AG04450 (cell line): ENCODE data around the gene CDHR5. TPM values are rescaled to one million over a fixed set of nuclear protein-coding genes. Genes with fewer than 3 reads are reported as not detected.

ENCODE experiments used
- CTCF ChIA-PET: fragments of 300-600, 350-600 bp; formaldehyde crosslinking; extraction: SDS; loops from one replicate; lab custom pipeline; 2022; ENCODE audit warnings: antibody characterized with exemption, inconsistent platforms; lab: Charles Lee
- POLR2A ChIA-PET: fragments of 350-600 bp; formaldehyde crosslinking; extraction: SDS; loops from one replicate; lab custom pipeline; 2021; ENCODE audit warnings: antibody characterized with exemption, inconsistent platforms; lab: Yijun Ruan, JAX
- DNase-seq: peaks from one replicate; pipeline ENCODE4 v3.0.0-alpha.2; 2011; ENCODE audit warnings: low read depth, low spot score
- H3K27ac ChIP-seq: one replicate; pipeline ENCODE4 v1.5.1; 2012; ENCODE audit warnings: low read depth, low read length, control low read depth
- H3K27me3 ChIP-seq: one replicate; pipeline ENCODE4 v1.6.0; 2012; ENCODE audit warnings: low read length; ENCODE audit not compliant: control insufficient read depth, insufficient read depth
- H3K4me3 ChIP-seq: 2 replicates; pipeline ENCODE4 v1.5.1; 2011; ENCODE audit warnings: mild to moderate bottlenecking, low read depth, low read length, control low read depth
- H3K9me3 ChIP-seq: 2 replicates; pipeline ENCODE4 v1.5.1; 2012; ENCODE audit warnings: low read length; ENCODE audit not compliant: control insufficient read depth, insufficient read depth
- polyA plus RNA-seq: library from polyadenylated mRNA; depleted of rRNA; stranded (reverse); fragments of >200 nt; gene quantifications from 2 replicates; pipeline ENCODE4 v1.2.3, GENCODE V29; 2011
- TF ChIP-seq, protein P1 (sequence below): IDR thresholded peaks from 2 replicates; pipeline ENCODE4 v1.5.1; 2011; ENCODE audit warnings: low read depth, low read length, control low read depth, inconsistent platforms

Gene CDHR5
- polyA plus RNA-seq, 1 experiment = not detected

DNA sequence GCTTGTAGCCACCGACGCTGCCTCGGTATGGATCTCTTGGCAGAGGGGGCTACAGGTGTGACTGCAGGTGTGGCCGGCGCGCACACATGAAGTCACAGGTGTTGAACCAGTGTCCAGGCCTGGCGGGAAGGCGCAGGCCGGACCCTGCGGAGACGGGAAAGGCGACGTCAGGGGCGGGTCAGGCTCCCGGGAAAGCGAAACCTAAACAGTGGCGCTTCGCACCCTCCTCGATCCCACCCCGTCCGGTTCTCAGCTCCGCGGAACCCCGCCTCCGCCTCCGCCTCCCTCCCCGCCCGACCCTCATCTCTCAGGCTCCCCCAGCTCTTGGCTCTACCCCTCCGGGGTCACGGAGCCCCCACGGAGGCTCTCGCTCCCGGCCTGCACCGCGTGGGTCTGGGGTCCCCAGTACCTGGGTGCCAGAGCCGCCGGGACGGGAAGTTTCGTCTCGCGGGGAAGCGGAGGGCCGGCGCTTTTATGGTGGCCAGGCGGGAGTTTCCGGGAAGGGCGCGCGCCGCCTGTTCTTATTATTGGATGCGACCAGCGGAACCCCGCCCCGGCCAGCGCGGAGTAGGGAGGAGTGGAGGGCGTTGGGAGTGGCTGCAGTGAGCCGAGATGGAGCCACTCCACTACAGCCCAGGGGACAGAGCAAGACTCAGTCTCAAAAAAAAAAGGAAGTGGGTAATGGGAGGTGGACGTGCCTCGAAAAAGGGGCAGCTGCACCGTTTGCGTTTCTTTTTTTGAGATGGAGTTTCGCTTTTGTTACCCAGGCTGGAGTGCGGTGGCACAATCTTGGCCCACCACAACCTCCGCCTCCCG is 9.0 kb downstream of the CDHR5 start, which contains the start of gene IRF7:
Gene IRF7, minus strand, starts transcription at position 447 of the 816 bp plus-strand sequence. CDS start 586 bp downstream, outside the sequence.
- TF ChIP-seq, protein P1, sequence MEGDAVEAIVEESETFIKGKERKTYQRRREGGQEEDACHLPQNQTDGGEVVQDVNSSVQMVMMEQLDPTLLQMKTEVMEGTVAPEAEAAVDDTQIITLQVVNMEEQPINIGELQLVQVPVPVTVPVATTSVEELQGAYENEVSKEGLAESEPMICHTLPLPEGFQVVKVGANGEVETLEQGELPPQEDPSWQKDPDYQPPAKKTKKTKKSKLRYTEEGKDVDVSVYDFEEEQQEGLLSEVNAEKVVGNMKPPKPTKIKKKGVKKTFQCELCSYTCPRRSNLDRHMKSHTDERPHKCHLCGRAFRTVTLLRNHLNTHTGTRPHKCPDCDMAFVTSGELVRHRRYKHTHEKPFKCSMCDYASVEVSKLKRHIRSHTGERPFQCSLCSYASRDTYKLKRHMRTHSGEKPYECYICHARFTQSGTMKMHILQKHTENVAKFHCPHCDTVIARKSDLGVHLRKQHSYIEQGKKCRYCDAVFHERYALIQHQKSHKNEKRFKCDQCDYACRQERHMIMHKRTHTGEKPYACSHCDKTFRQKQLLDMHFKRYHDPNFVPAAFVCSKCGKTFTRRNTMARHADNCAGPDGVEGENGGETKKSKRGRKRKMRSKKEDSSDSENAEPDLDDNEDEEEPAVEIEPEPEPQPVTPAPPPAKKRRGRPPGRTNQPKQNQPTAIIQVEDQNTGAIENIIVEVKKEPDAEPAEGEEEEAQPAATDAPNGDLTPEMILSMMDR = no peak
- peak within 1 kb of the TSS; percentile 75 for H3K4me3 ChIP-seq
- ChIA-PET POLR2A (interaction anchor here (1.0 to 1.1 kb wide), 2 partner anchors 8 to 78 kb away, joined by 3 read pairs; no protein-coding TSS in a partner anchor), CTCF (no interaction called here)
- peak; percentile 59 for DNase-seq
- H3K27ac ChIP-seq = peak within 1 kb of the TSS; percentile 83
- H3K9me3 ChIP-seq = no peaks in the 10 kb centered on the region; the same call in 1 of the 2 replicates
- H3K27me3 ChIP-seq = no peaks in the 10 kb centered on the region

DNA sequence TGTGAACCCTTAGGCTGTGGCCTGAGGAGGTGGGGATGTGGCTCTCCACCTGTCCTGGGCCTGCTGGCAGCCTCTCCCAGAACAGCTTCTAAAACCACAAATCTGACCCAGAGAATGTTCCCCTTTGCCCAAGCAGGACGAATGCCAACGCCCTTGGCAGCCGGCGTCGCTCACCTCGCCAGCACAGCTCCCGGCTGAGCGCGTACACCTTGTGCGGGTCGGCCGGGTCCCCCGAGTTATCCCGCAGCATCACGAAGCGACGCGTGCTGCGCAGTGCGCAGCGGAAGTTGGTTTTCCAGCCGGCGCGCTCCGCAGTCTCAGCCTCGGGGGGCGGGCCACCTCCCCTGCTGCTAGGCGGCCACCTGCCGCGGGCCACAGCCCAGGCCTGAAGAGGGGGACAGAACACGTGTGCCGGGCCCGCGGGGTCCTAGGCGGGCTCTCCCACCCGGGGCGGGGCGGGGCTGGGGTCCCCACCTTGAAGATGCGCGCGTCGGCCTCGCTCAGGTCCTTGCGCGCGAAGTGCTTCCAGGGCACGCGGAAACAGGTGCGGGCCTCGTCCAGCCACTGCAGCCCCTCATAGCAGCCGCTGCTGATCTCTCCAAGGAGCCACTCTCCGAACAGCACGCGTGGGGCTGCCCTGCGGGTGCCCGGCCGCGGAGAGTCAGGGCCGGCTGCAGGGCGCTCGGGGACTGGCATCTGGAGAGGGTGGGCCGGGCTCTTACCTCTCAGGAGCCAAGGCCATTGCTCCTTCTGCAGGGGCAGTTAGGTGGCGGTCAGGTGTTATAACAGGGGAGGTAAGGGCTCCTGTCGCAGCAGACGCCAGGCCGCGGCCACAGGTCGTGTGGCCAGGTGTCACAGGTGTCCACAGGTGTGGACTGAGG is 9.9 kb downstream of the CDHR5 start:
- TF ChIP-seq, protein P1 = no peak
- DNase-seq = no peak
- peak overlapping the region; percentile 83 for H3K27ac ChIP-seq
- H3K9me3 ChIP-seq = no peaks in the 10 kb centered on the region; the same call in 1 of the 2 replicates
- CTCF ChIA-PET = no interaction called here
- POLR2A ChIA-PET = interaction anchor here (0.7 to 1.1 kb wide), 3 partner anchors 9 to 79 kb away, joined by 3 to 4 read pairs (median 3); no protein-coding TSS in a partner anchor
- H3K4me3 ChIP-seq = peak overlapping the region; percentile 75
- H3K27me3 ChIP-seq = no peaks in the 10 kb centered on the region

DNA sequence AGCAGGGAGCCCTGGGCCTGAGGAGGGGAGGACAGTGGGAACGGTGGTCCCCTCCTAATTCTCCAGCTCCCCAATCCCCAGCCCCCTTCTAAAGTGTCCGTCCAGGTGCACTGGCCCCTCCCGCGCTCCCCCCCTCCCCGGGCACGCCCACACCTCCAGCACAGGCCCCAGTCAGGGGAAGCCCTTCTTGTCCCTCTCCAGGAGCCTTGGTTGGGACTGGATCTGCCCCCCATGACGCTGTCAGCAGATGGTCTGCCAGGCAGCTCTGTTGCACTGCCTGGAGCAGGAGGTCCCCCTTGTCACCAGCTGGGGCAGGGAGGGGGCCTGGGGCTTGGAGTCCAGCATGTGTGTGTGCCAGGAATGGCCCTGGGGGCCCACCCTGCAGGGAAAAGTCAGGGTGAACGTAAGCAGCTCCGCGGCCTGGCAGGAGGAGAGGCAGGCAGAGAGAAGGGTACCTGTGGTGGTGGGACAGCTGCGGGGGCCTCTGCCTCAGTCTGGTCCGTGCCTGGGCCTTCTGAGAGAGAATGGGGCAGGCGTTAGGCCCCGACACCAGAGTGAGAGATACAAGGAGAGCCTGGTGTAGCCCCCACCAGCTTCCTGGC is 10.6 kb downstream of the CDHR5 start:
- no peaks in the 10 kb centered on the region; the same call in 1 of the 2 replicates for H3K9me3 ChIP-seq
- ChIA-PET CTCF (no interaction called here), POLR2A (interaction anchor here (0.7 kb wide), 1 partner anchor 26 kb away, joined by 4 read pairs; no protein-coding TSS in a partner anchor)
- no peak for DNase-seq
- no peak overlapping the region for H3K4me3 ChIP-seq
- TF ChIP-seq, protein P1 = no peak
- no peaks in the 10 kb centered on the region for H3K27me3 ChIP-seq
- no peak overlapping the region for H3K27ac ChIP-seq

DNA sequence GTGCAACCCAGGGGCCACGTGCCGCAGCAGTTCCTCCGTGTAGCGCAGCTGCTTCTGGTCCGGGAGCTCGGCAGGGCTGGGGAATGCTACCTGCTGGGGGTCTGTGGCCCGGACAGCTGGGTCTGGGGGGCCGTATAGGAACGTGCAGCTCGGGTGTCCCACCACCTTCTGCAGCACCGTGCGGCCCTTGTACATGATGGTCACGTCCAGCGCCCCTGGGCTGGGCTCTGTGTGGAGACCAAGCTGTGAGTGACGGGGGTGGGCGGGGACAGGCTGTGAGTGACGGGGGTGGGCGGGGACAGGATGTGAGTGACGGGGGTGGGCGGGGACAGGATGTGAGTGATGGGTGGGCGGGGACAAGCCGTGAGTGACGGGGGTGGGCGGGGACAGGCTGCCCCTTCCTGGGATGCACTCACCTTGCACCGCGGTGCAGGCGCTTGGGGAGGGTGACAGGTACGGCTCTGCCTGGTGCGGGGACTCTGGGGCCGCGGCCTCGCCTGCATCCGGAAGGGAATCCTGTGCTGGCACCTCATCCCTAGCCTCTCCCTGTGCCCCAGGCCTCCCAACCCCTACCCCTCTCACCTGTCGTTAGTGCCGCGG is 11.3 kb downstream of the CDHR5 start:
- TF ChIP-seq, protein P1 = no peak
- CTCF ChIA-PET = no interaction called here
- no peaks in the 10 kb centered on the region for H3K27me3 ChIP-seq
- DNase-seq = no peak
- H3K9me3 ChIP-seq = no peaks in the 10 kb centered on the region; the same call in 1 of the 2 replicates
- no peak overlapping the region for H3K27ac ChIP-seq
- H3K4me3 ChIP-seq = no peak overlapping the region
- POLR2A ChIA-PET = interaction anchor here (0.7 kb wide), 1 partner anchor 38 kb away, joined by 4 read pairs; the partner anchor contains the start of gene PHRF1
